Activated CD8-positive, alpha-beta memory T cell treated with anti-CD3 and anti-CD28 coated beads, Interleukin-2, amount 50 U/mL, for 24 hours (primary cell): ENCODE data around the gene TMEM69.
"Not testable (repeated sequence)": the region's sequence is repeated elsewhere in the genome, so short reads cannot be mapped to it uniquely, and the experiment has no call there.

ENCODE experiments used
- DNase-seq: peaks from one replicate; pipeline ENCODE4 v3.0.0-alpha.2; 2020; ENCODE audit errors: extremely low read depth

TMEM69 gene, protein sequence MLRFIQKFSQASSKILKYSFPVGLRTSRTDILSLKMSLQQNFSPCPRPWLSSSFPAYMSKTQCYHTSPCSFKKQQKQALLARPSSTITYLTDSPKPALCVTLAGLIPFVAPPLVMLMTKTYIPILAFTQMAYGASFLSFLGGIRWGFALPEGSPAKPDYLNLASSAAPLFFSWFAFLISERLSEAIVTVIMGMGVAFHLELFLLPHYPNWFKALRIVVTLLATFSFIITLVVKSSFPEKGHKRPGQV

DNA sequence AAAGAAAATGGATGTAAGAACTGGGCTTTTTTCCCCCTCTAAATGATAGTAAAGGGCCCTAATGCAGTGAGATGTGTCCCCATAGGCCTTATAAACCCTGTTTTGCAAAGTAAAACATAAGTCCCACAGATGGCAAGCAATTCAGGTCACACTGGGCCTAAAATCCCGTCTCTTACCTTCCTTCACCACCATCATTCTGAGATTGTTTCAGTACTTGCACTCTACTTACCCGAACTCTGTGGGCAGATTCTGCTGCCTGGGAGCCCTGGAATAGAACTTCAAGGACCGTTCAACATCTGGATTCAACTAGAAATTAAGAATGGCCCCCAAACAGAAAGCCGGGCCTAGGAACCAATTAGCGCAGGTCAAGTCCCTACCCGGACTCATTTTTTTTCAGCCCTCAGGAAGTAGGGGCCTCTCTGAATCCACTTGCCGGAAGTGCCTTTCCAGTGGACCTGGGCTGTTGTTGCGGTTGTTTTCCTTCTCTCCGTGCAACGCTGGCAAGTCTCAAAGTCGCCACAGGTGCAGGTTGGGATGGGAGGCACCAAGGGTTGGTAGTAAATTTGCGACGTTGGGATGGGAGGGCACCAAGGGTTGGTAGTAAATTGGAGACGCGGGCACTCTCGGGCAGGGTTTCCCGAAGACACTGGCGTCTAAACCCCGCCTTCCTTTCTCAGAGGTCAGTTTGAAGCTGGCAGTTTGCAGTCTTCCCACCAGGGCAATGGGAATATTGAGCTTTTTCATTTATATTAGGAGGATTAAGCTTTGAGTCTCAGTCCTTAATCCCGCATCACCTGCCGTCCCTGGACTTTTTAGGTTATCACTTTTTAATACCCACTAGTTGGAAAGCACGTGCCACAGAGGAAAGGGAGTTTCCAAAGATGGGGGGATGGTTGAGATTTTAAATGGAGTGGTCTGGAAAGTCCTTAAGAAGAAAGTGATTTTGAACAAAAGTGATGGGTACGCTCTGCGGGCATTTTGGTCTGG lies at the start of gene TMEM69:
Gene TMEM69, plus strand, starts transcription at position 428 of the 987 bp plus-strand sequence. CDS start 2,888 bp downstream, outside the sequence.
- DNase-seq: peak; percentile 49

GRCh38 chr1:45640293-45640692 lies 47.7 kb upstream of the TMEM69 start:
- DNase-seq: no peak

DNA sequence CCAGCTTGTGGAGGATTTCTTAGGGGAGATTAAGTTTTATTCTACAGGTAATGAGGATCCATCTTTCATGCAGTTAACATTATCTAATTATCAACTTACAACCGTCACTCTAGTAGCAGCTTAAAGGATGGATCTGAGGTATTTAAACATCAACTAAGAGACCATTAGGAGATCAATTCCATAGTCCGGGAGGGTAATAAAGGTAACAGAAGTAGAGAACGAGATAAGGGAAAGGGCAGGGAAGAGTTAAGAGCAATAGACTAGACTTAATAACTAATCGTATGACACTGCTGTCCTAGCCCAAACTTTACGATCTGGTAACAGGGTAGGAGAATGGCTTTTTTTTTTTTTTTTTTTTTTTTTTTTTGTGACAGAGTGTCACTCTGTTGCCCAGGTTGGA lies 44.7 kb upstream of the TMEM69 start:
- DNase-seq: no peak

GRCh38 chr1:45643978-45644377 lies 44.0 kb upstream of the TMEM69 start:
- no peak for DNase-seq

GRCh38 chr1:45644661-45645060 lies 43.3 kb upstream of the TMEM69 start:
- no peak for DNase-seq

DNA sequence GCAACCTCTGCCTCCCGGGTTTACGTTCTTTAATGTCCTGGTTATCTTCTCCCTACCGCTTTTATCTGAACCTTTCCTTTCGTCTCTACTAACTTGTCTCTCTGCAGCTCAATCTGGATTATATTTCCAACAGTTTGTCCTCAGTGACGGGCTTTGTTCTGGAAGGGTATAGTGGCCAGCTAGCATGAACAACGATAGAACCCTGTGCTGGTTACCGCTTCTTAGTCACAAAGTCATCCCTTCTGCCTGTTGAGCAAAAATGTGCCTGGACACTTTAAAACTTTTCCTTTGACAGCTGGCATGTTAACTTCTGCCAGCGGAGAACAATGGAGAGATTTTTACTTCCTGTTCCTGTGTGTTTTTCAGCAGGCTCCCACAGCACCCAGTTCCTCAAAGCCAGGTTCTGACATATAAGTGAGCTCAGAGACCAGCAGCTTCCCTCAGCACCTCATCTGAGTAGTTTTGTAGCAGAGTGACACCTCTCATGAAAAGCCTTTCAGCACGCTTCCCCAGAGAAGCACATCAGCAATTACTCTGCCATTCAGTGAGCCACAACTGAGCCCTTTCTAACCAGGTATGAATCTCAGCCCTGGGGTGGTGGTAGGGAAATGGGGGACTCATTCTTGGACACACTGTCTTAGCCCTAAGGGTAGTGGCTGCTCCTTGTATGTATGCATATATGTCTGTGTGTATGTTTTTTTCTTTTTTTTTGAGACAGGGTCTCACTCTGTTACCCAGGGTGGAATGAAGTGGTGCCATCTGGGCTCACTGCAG lies 40.5 kb upstream of the TMEM69 start:
- no peak for DNase-seq

DNA sequence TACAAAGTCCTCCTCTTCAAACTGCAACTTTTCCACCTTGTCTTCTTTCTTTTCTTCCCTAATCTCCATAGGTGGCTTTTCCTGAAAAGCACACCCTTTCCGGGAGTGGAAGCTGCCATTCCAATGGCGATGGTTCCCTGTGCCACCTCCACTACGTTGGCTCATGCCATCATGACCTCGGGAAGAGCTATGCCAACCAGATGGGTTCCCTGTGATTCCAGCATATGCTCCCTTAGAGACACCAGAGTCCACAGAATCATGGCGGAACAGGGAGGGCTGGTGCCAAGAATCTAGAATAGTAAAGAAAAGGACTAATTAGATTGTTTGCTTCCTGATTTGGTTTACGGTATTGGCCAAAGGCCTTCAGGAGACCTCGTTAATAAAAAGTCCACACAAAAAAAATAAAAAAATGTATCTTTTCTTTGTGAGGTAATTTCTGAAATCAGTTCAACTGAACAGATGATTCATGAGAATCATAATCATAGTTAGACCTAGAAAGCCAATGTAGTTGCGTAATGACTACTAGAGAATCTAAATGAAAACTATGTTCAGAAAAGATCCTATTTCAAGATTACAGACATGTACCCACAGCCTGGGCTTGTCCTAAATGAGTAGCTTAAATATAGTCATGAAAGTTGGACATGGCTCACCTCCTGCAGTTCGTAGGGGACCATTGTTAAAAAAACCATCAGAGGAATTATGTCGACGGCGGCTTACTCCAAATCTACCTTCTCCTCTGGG lies 33.3 kb upstream of the TMEM69 start:
- DNase-seq: no peak

- no peak for DNase-seq
Observed at GRCh38 chr1:45656573-45657226, 31.3 kb upstream of the TMEM69 start.

GRCh38 chr1:45658171-45658570 lies 29.8 kb upstream of the TMEM69 start:
- DNase-seq: no peak

DNA sequence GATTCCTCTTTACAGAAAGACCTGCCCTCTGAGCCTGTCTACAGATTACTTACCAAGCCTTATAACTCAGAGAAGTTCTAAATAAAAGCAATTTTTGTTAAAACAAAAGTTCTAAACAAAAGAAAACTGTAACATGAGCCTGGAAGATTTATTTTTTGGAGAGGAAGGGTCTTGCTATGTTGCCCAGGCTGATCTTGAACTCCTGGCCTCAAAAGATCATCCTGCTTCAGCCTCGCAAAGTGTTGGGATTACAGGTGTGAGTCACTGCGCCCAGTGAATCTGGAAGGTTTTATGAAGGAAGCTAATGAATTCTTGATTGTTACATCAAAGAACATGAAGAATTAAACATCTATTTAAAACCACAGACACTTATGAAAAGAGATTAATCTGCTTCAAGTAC lies 28.8 kb upstream of the TMEM69 start:
- no peak for DNase-seq

- no peak for DNase-seq
Observed at GRCh38 chr1:45660336-45660735, 27.6 kb upstream of the TMEM69 start.

- no peak for DNase-seq
Observed at GRCh38 chr1:45666836-45667235, 21.1 kb upstream of the TMEM69 start.

- DNase-seq: no peak
Observed at GRCh38 chr1:45667321-45668111, 20.5 kb upstream of the TMEM69 start.

GRCh38 chr1:45668526-45668925 lies 19.5 kb upstream of the TMEM69 start:
- DNase-seq: no peak

GRCh38 chr1:45669379-45669778 lies 18.6 kb upstream of the TMEM69 start:
- no peak for DNase-seq

GRCh38 chr1:45669859-45670655 lies 17.9 kb upstream of the TMEM69 start:
- DNase-seq: no peak

DNA sequence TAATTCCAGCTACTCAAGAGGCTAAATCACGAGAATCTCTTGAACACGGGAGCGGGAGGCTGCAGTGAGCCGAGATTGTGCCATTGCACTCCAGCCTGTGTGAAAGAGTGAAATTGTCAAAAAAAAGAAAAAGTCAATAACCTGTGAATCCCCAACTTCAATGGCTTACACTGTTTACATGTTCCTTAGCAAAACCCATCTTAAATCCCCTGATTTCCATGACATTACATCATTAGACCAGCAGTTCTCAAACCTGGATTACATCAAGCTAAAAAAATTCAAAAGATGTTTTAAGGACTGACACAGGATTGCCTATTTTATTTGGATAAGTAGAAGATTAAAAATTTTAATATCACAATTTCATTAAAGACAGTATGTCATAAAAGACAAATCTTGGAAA lies 14.0 kb upstream of the TMEM69 start:
- no peak for DNase-seq

DNA sequence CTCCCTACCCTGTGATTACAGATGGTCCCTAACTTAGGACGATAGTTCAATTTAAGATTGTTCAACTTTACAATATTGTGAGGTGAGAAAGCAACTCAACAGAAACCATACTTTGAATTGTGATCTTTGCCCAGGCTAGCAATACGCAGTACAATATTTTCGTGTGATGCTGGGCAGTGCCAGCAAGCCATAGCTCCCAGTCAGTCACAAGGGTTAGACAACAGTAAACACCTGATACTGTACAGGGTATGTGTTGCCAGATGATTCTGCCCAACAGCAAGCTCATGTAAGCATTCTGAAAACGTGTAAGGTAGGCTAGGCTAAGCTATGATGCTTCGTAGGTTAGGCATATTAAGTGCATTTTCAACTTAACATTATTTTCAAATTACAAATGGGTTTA lies 13.5 kb upstream of the TMEM69 start:
- DNase-seq: no peak

- not testable (repeated sequence) for DNase-seq
Observed at GRCh38 chr1:45676553-45676952, 11.4 kb upstream of the TMEM69 start.
